GM12891 (cell line): ENCODE measurements around the gene SLC3A2.

Source experiments
- DNase-seq: peaks from one replicate; pipeline ENCODE4 v3.0.0; 2011; ENCODE audit warnings: low spot score; ENCODE audit not compliant: insufficient read length
- FAIRE-seq: peaks from 2 replicates; lab custom pipeline; 2011; peaks lifted over from hg19 to GRCh38; lab: Jason Lieb, UNC
- PAX5 ChIP-seq: IDR thresholded peaks from 2 replicates; pipeline ENCODE4 v1.6.1; 2011; ENCODE audit warnings: low read length, moderate library complexity, mild to moderate bottlenecking; ENCODE audit not compliant: insufficient read depth, severe bottlenecking
- POLR2A ChIP-seq: IDR thresholded peaks from 2 replicates; pipeline ENCODE4 v1.6.1; 2011; ENCODE audit warnings: low read depth, low read length, control low read depth
- POLR2AphosphoS5 ChIP-seq: IDR thresholded peaks from 2 replicates; pipeline ENCODE4 v1.6.1; 2011; ENCODE audit warnings: low read depth, low read length, control low read depth
- POU2F2 ChIP-seq: IDR thresholded peaks from 2 replicates; pipeline ENCODE4 v1.6.1; 2011; ENCODE audit warnings: low read depth, mild to moderate bottlenecking, control low read depth, low read length, moderate library complexity
- SPI1 ChIP-seq: IDR thresholded peaks from 2 replicates; pipeline ENCODE4 v1.6.1; 2011; ENCODE audit warnings: low read depth, low read length, control low read depth
- TAF1 ChIP-seq: IDR thresholded peaks from 2 replicates; pipeline ENCODE4 v1.6.1; 2011; ENCODE audit warnings: low read depth, low read length, control low read depth

The SLC3A2 gene

DNA sequence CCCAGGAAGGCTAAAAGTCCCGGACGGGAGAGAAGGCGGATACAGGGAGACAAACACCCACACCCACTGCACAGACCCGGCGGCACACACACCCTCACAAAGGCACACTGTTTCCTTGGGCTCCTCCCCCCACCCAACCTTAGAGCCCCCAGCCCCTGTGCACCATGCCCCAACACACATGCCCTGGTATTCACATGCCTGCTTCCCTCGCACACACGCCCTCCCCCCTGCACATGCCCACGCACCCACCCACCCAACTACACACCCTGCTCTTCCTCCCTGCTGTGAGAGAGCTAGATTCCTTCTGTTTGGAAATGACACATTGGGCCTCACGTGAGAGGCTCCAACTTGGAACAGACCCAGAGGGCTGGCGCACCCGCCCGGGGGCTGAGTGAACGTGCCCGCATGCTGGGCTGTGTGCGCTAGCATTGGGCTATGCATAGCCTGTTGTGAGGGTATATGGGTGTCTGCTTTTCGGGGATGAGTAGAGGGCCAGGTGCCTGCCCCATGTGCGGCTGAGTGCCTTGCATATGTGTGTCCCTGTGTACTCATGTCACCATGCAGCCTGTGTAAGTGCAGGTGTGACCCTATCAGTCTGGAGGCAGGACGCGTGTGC lies 41.0 kb downstream of the SLC3A2 start:
- no peak for DNase-seq

DNA sequence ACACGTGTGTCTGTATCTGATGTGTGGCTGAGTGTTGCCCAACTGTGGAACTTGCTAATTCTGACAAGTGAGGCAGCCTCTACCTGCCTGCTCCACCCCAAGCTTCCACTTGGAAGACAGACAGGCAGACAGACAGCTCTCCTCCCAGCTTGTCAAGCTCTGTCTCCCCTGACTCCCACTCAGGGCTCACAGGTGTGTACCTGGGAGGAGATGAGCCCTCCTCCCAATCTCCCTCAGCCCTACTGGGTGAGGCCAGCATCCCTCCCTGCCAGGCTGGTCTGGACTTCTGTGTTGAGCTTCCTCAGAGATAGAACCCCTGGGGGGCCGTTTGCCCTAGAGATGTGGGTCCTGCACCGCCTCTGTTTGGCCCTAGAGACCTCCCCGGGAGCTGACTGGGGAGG lies 41.5 kb downstream of the SLC3A2 start:
- no peak for TF ChIP-seq PAX5
- DNase-seq (no peak), FAIRE-seq (peak; percentile 41)

More for the DNA sequence above, 41.0 kb downstream of the SLC3A2 start:
- TF ChIP-seq TAF1 = no peak
- TF ChIP-seq PAX5 = no peak
- TF ChIP-seq POU2F2 = no peak
- no peak for TF ChIP-seq POLR2AphosphoS5
- TF ChIP-seq SPI1 = no peak
- TF ChIP-seq POLR2A = no peak
- no peak for FAIRE-seq

- FAIRE-seq (peak; percentile 58), DNase-seq (no peak)
- TF ChIP-seq POLR2A (no peak), PAX5 (no peak), TAF1 (no peak), POLR2AphosphoS5 (no peak), POU2F2 (no peak), SPI1 (no peak)
These were observed 42.1 kb downstream of the SLC3A2 start for GRCh38 chr11:62922653-62923431.

DNA sequence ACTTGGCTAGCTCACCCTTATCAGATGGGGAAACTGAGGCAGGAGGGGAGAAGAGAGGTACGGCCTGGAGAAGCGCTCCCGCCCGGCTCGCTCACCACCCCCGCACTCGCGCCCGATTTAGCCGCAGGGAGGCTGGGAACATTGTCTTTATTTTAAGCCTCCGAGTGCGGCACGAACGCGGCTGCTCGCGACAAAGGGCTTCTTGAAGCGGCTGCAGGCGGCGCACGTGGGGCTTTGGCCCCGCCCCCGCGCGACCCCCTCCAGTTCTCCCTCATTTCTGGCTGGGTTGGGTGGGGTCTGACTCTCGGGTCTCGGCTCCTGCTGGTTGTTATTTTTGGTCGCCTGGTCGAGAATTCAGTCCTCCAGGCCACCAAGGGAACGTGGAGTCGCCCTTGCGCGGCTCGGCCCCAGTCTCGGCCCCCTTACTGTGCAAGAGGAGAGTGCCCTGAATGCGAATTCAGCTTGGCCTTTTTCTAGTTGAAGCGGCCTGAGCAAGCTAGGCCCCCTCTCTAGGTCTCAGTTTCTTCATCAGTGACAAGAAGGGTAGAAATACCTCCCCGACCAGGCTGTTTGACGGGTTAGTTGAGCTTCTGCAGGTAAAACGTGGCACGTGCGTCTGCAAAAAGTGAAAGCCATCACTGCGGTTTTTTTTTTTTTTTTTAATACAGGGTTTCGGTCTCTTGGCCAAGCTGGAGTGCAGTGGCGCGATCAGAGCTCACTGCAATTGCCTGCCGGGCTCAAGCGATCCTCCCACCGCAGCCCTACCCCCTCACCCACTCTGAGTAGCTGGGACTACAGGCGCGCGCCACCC lies 43.1 kb downstream of the SLC3A2 start:
- TF ChIP-seq POLR2AphosphoS5 (no peak), POLR2A (no peak), PAX5 (no peak), SPI1 (no peak), POU2F2 (no peak), TAF1 (no peak)
- DNase-seq (peak; percentile 44), FAIRE-seq (peak; percentile 60)

DNA sequence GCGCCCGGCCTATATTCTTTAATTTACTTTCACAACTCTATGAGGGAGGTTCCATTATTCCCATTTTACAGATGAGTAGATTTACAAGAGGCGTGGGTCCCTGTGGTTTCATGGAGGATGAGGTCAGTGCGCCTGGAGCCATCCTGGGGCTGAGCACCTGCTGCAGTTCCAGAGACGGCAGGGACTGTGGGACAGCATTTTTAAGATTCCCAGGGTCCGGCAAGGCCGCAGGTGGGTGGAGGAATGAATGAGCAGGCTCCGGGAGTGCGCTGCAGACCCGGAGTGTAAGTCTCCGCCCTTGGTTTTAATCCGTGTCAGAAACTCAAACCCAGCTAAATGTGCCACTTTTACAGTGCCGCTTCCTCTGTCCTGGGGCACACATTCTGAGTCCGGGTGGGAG lies 44.6 kb downstream of the SLC3A2 start:
- TF ChIP-seq POLR2AphosphoS5 (no peak), POU2F2 (no peak), TAF1 (no peak), POLR2A (no peak), SPI1 (no peak), PAX5 (no peak)
- DNase-seq = no peak
- no peak for FAIRE-seq

- no peak for FAIRE-seq
- no peak for DNase-seq
- TF ChIP-seq POU2F2 = no peak
- TF ChIP-seq POLR2A = no peak
- no peak for TF ChIP-seq TAF1
- no peak for TF ChIP-seq SPI1
- TF ChIP-seq POLR2AphosphoS5 = no peak
- TF ChIP-seq PAX5 = no peak
These were observed 45.3 kb downstream of the SLC3A2 start for GRCh38 chr11:62925745-62926679.

- no peak for FAIRE-seq
- DNase-seq = no peak
- TF ChIP-seq PAX5 (no peak), SPI1 (no peak), POU2F2 (no peak)
These were observed 46.2 kb downstream of the SLC3A2 start for GRCh38 chr11:62926680-62927455.

GRCh38 chr11:62928011-62928410 lies 47.3 kb downstream of the SLC3A2 start:
- FAIRE-seq = no peak
- DNase-seq = no peak
- no peak for TF ChIP-seq SPI1
- no peak for TF ChIP-seq TAF1

DNA sequence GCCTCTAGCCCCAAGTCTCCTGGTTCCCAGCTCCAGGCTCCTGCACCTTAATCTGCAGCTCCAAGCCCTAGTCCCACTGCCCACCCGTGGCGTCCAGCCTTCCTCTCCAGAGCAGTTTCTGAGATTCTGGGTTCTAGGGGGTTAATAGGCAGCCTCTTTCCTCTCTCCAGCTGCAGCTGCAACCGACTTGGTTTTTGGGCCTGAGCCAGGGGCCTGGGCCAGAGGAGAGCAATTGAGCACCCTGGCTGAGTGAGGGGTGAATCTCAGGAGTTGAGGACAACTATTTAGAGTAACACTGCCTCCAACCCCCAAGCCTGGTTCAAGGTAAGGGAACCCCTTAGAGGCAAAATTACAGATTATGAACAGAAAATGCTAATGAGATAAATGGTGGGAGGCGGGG lies 49.5 kb downstream of the SLC3A2 start:
- no peak for DNase-seq
- no peak for FAIRE-seq
- TF ChIP-seq POLR2AphosphoS5 (no peak), PAX5 (no peak), POLR2A (no peak), SPI1 (no peak), POU2F2 (no peak), TAF1 (no peak)
